Pancreas (tissue), 10 donors: ENCODE results near the gene PCDHGA1. TPM values are rescaled to one million over a fixed set of nuclear protein-coding genes. Genes with fewer than 3 reads are reported as not detected.

Source experiments
- ATAC-seq, 4 donors: fragments of 200-7000 bp; cut with Tn5 transposase; one replicate each; pipeline versions ENCODE4 v1.8.0 to v1.9.1; 2020; ENCODE audit warnings: mild to moderate bottlenecking in 4 of 4, moderate library complexity in 4 of 4
- DNase-seq, 6 donors: peaks; one replicate each; pipeline ENCODE4 v3.0.0-alpha.2; 2020
- FAIRE-seq: peaks from 2 replicates; lab custom pipeline; 2012; peaks lifted over from hg19 to GRCh38; lab: Jason Lieb, UNC
- H3K27ac ChIP-seq, 4 donors: fragments of 200-600 bp; sonication (generic); 1 replicate in 3 of 4; 2 replicates in 1 of 4; pipeline versions ENCODE4 v1.5.0 to v1.8.0; 2020
- H3K27me3 ChIP-seq, 4 donors: fragments of 200-600 bp; one replicate each; pipeline ENCODE4 v1.8.0; 2021
- H3K36me3 ChIP-seq, 3 donors: fragments of 200-600 bp; sonication (generic) in 1 of 3; one replicate each; pipeline versions ENCODE4 v1.5.0 to v1.8.0; 2020 to 2021
- H3K4me1 ChIP-seq, 3 donors: fragments of 200-600 bp; one replicate each; pipeline ENCODE4 v1.8.0; 2021
- H3K4me3 ChIP-seq, 4 donors: fragments of 200-600 bp; sonication (generic) in 2 of 4; one replicate each; pipeline versions ENCODE4 v1.5.0 to v1.8.0; 2020 to 2021
- H3K9me3 ChIP-seq, 4 donors: fragments of 200-600 bp; one replicate each; pipeline ENCODE4 v1.8.0; 2021
- WGBS, 2 donors: extraction: QIAGEN DNeasy Blood & Tissue Kit; methylation state at CpG; one replicate each; pipeline ENCODE4 v1.1.7; 2013; 5-methylcytosine and 5-hydroxymethylcytosine counted together
- intact Hi-C, 3 donors: fragments of 100-400 bp; cut with DNase I; formaldehyde crosslinking; loops; one replicate each; pipeline versions ENCODE4 v1.11.1 to v1.14.2; 2022
- polyA plus RNA-seq, 2 donors: library from polyadenylated mRNA; stranded (reverse); fragments of 200-250 nt; gene quantifications; one replicate each; pipeline ENCODE4 v1.2.3, GENCODE V29; 2013
- total RNA-seq, 6 donors: library from RNA; stranded (reverse); fragmentation: NEBNext Ultra II Directional in 4 of 6; extraction: Animal tissue kit (Norgen Biotek cat#: 25700) in 4 of 6; gene quantifications; one replicate each; pipeline versions ENCODE4 v1.2.1 to v1.2.4, GENCODE V29; 2021 to 2023
- TF ChIP-seq, protein P1 (sequence below), 4 donors: fragments of 200-600 bp; sonication (generic) in 3 of 4; IDR thresholded peaks; one replicate each; pipeline versions ENCODE4 v1.5.0 to v1.8.0; 2021; ENCODE audit warnings: antibody characterized with exemption in 4 of 4
- donor health status: healthy with polysubstance abuse.
- donor health status: DM: no; HTN: no; CAD: no; lungs with moderate emphysema.
- donor health status: DM: no; HTN: no; CAD: no.
- donor health status: control.
- donor health status: control.
- donor health status: Bipolar disorder and iron deficiency.
- donor health status: DM: yes; HTN: yes; CAD: no.
- donor health status: DM: no; HTN: no; CAD: no.
- donor health status: DM: no; HTN: no; CAD: no.
- donor health status: DM: yes; HTN: yes; CAD: no.

PCDHGA1 gene
- total and polyA plus RNA-seq, 8 donors, result 0.19 to 0.67 (median 0.32) TPM

DNA sequence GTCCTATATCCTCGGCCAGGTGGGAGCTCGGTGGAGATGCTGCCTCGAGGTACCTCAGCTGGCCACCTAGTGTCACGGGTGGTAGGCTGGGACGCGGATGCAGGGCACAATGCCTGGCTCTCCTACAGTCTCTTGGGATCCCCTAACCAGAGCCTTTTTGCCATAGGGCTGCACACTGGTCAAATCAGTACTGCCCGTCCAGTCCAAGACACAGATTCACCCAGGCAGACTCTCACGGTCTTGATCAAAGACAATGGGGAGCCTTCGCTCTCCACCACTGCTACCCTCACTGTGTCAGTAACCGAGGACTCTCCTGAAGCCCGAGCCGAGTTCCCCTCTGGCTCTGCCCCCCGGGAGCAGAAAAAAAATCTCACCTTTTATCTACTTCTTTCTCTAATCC, 147.5 kb downstream of the PCDHGA1 start:
- intact Hi-C loops, result no loop called here
- TF ChIP-seq, protein P1, sequence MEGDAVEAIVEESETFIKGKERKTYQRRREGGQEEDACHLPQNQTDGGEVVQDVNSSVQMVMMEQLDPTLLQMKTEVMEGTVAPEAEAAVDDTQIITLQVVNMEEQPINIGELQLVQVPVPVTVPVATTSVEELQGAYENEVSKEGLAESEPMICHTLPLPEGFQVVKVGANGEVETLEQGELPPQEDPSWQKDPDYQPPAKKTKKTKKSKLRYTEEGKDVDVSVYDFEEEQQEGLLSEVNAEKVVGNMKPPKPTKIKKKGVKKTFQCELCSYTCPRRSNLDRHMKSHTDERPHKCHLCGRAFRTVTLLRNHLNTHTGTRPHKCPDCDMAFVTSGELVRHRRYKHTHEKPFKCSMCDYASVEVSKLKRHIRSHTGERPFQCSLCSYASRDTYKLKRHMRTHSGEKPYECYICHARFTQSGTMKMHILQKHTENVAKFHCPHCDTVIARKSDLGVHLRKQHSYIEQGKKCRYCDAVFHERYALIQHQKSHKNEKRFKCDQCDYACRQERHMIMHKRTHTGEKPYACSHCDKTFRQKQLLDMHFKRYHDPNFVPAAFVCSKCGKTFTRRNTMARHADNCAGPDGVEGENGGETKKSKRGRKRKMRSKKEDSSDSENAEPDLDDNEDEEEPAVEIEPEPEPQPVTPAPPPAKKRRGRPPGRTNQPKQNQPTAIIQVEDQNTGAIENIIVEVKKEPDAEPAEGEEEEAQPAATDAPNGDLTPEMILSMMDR (IDR thresholded peaks at IDR 0.05), result no peak
- ATAC-seq, result no peak
- no peaks in the 10 kb centered on the region for H3K36me3 ChIP-seq
- no peak for FAIRE-seq
- WGBS, 2 donors, result 58 to 60% methylated on average over 13 of the region's 13 CpGs
- no peaks in the 10 kb centered on the region for H3K9me3 ChIP-seq
- no peak overlapping the region for H3K27ac ChIP-seq
- H3K27me3 ChIP-seq, result no peaks in the 10 kb centered on the region
- H3K4me1 ChIP-seq, result peaks cover 0 to 21% (median 0%) of the 10 kb centered on the region in 3 donors
- H3K4me3 ChIP-seq, result peak overlapping the region in 2 of 4 donors; percentile 26 to 30
- DNase-seq, result no peak

DNA sequence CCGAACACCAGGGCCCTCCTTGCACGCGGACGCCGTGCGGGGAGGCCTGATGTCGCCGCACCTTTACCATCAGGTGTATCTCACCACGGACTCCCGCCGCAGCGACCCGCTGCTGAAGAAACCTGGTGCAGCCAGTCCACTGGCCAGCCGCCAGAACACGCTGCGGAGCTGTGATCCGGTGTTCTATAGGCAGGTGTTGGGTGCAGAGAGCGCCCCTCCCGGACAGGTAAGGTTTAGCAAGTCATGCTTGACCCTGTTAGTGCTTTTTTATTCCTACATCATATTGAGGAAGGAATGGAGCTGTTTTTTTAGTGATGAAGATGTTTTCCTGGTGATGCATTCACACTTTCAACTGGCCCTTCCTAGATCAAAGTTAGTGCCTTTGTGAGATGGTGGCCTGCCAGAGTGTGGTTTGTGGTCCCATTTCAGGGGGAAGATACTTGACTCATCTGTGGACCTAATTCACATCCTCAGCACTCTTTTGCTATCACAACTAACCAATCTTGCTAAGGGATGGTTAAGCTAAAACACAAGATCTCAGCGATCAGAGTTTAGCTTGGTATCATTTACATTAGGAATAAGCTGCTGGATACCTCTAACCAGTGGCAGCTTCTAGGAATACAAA, 148.1 kb downstream of the PCDHGA1 start:
- Histone ChIP-seq H3K4me3 (peak overlapping the region in 2 of 4 donors; percentile 26 to 30), H3K27ac (no peak overlapping the region), H3K4me1 (peaks cover 0 to 21% (median 0%) of the 10 kb centered on the region in 3 donors), H3K9me3 (no peaks in the 10 kb centered on the region), H3K36me3 (no peaks in the 10 kb centered on the region), H3K27me3 (no peaks in the 10 kb centered on the region)
- 8 to 17% methylated on average over 20 of the region's 20 CpGs for WGBS, 2 donors
- FAIRE-seq, result no peak
- DNase-seq, result peak; percentile 67 to 91 (median 82)
- intact Hi-C loops, result no loop called here
- peak in 3 of 4 donors; percentile 16 to 45 (median 37) for ATAC-seq
- TF ChIP-seq, protein P1 (IDR thresholded peaks at IDR 0.05), result peak in 2 of 4 donors; percentile 15 to 30

DNA sequence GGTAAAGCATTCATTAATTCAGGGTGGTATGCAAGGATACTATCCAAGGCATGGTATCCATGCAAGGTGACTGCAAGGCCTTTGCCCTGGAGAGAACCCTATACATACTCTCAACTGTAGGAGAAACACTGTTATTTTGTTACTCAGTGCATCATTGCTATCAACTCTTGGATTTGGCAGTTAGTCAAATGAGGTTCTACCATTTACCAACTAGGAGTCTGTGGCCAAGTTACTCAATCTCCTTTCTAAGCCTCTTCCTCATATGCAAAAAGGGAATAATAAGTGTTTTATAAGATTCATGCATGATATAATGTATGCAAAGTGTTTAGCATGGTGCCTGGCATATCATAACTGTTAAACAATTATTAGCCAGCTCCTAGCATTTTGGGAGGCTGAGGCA, 149.5 kb downstream of the PCDHGA1 start:
- Histone ChIP-seq H3K4me1 (peaks cover 0 to 21% (median 0%) of the 10 kb centered on the region in 3 donors), H3K4me3 (no peak overlapping the region), H3K36me3 (no peaks in the 10 kb centered on the region), H3K27ac (no peak overlapping the region), H3K9me3 (no peaks in the 10 kb centered on the region), H3K27me3 (no peaks in the 10 kb centered on the region)
- ATAC-seq, result no peak
- no peak for FAIRE-seq
- TF ChIP-seq, protein P1 (IDR thresholded peaks at IDR 0.05), result no peak
- no peak for DNase-seq
- intact Hi-C loops, result no loop called here

DNA sequence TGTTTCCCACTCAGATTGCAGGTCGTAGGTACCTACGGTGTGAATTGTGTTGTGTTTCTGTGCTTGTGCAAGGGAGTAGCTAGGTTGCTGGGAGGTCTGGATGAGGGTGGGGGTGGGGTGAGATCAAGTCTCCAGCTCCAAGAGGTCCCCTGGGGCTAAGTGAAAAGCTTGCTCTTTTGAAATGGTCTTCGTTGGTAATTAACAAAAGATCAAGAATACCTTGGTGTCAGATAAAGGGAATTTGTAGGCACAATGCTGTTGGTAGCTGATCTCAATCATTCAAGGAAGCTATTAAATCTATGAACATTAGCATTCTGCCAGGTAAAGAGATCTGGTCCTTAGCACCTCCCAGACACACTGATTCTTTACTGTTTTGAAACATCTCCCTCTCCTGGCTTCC, 153.6 kb downstream of the PCDHGA1 start:
- H3K27ac ChIP-seq, result no peak overlapping the region
- WGBS, 2 donors, result 63 to 66% methylated on average over 3 of the region's 3 CpGs
- FAIRE-seq, result no peak
- H3K9me3 ChIP-seq, result no peaks in the 10 kb centered on the region
- H3K36me3 ChIP-seq, result no peaks in the 10 kb centered on the region
- H3K27me3 ChIP-seq, result no peaks in the 10 kb centered on the region
- no peak for ATAC-seq
- peaks cover 0 to 2% (median 0%) of the 10 kb centered on the region in 3 donors for H3K4me1 ChIP-seq
- intact Hi-C loops, result no loop called here
- TF ChIP-seq, protein P1 (IDR thresholded peaks at IDR 0.05), result no peak
- no peak overlapping the region for H3K4me3 ChIP-seq
- DNase-seq, result no peak

DNA sequence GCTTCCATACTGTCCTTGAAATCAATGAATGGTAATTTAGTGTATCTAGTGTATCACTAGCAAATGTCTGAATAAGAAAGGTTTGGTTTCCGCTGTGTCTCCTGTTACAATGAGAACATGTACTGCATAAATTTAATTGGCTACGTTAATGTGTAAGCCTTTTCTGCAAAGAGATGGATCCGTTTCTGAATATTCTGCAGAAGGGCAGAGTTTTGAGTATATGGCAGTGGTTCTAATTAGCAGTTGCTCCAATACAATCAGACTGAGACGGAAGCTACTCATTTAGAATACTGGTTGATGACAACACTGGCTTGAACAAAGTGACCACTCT, 154.0 kb downstream of the PCDHGA1 start:
- TF ChIP-seq, protein P1 (IDR thresholded peaks at IDR 0.05), result no peak

More for the DNA sequence above, 154.0 kb downstream of the PCDHGA1 start:
- no peak for DNase-seq
- H3K4me1 ChIP-seq, result no peaks in the 10 kb centered on the region
- ATAC-seq, result peak in 1 of 4 donors; percentile 51
- H3K4me3 ChIP-seq, result peak overlapping the region in 2 of 4 donors; percentile 12 to 36
- intact Hi-C loops, result no loop called here
- H3K27me3 ChIP-seq, result no peaks in the 10 kb centered on the region
- no peaks in the 10 kb centered on the region for H3K36me3 ChIP-seq
- WGBS, 2 donors, result 23 to 26% methylated on average over 4 of the region's 4 CpGs
- H3K27ac ChIP-seq, result no peak overlapping the region
- FAIRE-seq, result no peak
- no peaks in the 10 kb centered on the region for H3K9me3 ChIP-seq
